HL-60 (cell line): ENCODE data around the gene MAP3K5.
"Not testable (repeated sequence)": the region's sequence is repeated elsewhere in the genome, so short reads cannot be mapped to it uniquely, and the experiment has no call there.

ENCODE experiments used
- GABPA ChIP-seq: IDR thresholded peaks from 2 replicates; pipeline ENCODE4 v1.6.1; 2012; ENCODE audit warnings: low read depth
- POLR2AphosphoS5 ChIP-seq: IDR thresholded peaks from 2 replicates; pipeline ENCODE4 v1.6.1; 2012; ENCODE audit warnings: low read depth
- TF ChIP-seq, protein P1 (sequence below): IDR thresholded peaks from one replicate; pipeline ENCODE4 v1.5.1; 2011; ENCODE audit warnings: low read length, control low read depth, inconsistent platforms; ENCODE audit not compliant: insufficient read depth

DNA sequence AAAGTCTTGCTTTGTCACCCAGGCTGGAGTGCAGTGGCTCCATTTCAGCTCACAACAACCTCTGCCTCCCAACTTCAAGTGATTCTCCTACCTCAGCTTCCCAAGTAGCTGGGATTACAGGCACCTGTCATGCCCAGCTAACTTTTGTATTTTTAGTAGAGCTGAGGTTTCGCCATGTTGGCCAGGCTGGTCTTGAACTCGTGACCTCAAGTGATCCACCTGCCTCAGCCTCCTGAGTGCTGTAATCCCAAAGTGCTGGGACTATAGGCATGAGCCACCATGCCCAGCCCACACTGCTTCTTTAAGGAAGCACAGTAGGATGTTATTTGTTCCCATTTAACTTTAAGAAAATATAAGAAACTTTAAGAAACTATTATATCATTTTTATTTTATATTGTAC lies 206.8 kb downstream of the MAP3K5 start:
- TF ChIP-seq, protein P1, sequence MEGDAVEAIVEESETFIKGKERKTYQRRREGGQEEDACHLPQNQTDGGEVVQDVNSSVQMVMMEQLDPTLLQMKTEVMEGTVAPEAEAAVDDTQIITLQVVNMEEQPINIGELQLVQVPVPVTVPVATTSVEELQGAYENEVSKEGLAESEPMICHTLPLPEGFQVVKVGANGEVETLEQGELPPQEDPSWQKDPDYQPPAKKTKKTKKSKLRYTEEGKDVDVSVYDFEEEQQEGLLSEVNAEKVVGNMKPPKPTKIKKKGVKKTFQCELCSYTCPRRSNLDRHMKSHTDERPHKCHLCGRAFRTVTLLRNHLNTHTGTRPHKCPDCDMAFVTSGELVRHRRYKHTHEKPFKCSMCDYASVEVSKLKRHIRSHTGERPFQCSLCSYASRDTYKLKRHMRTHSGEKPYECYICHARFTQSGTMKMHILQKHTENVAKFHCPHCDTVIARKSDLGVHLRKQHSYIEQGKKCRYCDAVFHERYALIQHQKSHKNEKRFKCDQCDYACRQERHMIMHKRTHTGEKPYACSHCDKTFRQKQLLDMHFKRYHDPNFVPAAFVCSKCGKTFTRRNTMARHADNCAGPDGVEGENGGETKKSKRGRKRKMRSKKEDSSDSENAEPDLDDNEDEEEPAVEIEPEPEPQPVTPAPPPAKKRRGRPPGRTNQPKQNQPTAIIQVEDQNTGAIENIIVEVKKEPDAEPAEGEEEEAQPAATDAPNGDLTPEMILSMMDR: not testable (repeated sequence)
- not testable (repeated sequence) for TF ChIP-seq POLR2AphosphoS5, GABPA
